CD4-positive, alpha-beta T cell treated with Interleukin-4 for 4 hours (primary cell): ENCODE results near the gene OR13C4.
"Not testable (repeated sequence)": the region's sequence is repeated elsewhere in the genome, so short reads cannot be mapped to it uniquely, and the experiment has no call there.

Source experiments
- DNase-seq: peaks from one replicate; pipeline ENCODE4 v3.0.0-alpha.2; 2020

The OR13C4 gene

GRCh38 chr9:104527109-104527508 is at the start of gene OR13C4:
Gene OR13C4 (minus strand): TSS chr9:104527209. CDS start chr9:104527209, 0 bp downstream.
- DNase-seq, result no peak

- no peak for DNase-seq
Observed at GRCh38 chr9:104575456-104575855, 48.4 kb upstream of the OR13C4 start.

GRCh38 chr9:104572612-104573011 is 45.6 kb upstream of the OR13C4 start:
- no peak for DNase-seq

- DNase-seq, result no peak
Observed at GRCh38 chr9:104568868-104569267, 41.9 kb upstream of the OR13C4 start, which contains the start of gene OR13C8. Gene OR13C8 (plus strand): TSS chr9:104569168. CDS start chr9:104569168, 0 bp downstream.

- DNase-seq, result no peak
Observed at GRCh38 chr9:104564358-104564757, 37.3 kb upstream of the OR13C4 start.

GRCh38 chr9:104556830-104557634 is 30.0 kb upstream of the OR13C4 start:
- no peak for DNase-seq

DNA sequence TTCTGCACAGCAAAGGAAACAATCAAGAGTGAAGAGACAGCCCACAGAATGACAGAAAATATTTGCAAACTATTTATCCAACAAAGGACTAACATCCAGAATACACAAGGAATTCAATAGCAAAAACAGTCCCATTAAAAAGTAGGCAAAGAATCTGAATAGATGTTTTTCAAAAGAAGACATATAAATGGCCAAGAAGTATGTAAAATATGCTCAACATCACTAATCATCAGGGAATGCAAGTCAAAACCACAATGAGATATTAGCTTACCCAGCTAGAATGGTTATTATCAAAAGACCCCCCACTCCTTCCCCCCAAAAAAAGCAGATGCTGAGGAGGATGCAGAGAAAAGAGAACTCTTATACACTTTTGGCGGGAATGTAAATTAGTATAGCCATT is 28.5 kb upstream of the OR13C4 start:
- DNase-seq, result no peak

GRCh38 chr9:104553261-104553660 is 26.3 kb upstream of the OR13C4 start:
- DNase-seq, result no peak

DNA sequence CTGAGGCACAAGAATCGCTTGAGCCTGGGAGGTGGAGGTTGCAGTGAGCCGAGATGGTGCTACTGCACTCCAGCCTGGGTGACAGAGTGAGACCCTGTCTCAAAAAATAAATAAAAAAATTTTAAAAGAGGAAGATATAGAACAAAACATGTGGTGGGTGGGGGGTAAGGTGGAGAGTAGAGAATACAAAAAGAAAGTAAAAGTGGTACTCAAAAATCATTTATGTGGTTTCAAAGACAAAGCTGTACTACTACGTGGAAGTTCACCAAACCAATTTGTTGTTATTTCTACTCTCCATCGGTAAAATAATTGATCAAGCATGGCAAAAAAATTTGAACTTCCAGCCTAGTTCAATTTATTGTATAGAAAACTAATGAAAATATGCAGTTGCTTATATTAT is 17.6 kb upstream of the OR13C4 start:
- DNase-seq, result no peak

DNA sequence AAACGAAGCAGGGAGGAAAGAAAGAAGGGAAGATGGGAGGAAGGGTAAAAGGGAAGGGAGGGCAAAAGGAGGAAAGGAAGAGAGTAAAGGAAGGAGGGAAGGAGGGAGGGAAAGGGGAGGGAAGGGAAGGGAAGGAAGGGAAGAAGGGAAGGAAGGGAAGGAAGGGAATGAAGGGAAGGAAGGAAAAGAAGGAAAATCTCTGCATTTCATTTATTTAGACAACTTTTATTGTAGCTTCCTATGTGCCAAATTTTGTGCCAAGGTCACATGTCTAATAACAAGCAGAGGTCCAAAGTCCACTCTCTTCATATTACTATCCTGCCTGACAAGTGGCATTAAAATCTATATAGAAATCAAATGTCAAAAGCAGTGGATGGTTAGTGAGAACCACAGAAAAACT is 12.3 kb upstream of the OR13C4 start:
- DNase-seq, result no peak

GRCh38 chr9:104536756-104537155 is 9.7 kb upstream of the OR13C4 start, which contains the start of gene OR13C3:
Gene OR13C3 (minus strand): TSS chr9:104536856. CDS start chr9:104536723, 133 bp downstream.
- DNase-seq, result no peak

DNA sequence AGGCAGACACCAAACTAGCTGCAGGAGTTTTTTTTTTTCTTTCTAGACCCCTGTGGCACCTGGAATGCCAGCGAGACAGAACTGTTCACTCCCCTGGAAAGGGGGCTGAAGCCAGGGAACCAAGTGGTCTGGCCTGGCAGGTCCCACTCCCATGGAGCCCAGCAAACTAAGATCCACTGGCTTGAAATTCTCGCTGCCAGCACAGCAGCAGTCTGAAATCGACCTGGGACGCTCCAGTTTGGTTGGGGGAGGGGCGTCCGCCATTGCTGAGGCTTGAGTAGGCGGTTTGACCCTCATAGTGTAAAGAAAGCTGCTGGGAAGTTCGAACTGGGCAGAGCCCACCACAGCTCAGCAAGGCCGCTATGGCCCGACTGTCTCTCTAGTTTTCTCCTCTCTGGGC is 6.8 kb downstream of the OR13C4 start:
- not testable (repeated sequence) for DNase-seq

DNA sequence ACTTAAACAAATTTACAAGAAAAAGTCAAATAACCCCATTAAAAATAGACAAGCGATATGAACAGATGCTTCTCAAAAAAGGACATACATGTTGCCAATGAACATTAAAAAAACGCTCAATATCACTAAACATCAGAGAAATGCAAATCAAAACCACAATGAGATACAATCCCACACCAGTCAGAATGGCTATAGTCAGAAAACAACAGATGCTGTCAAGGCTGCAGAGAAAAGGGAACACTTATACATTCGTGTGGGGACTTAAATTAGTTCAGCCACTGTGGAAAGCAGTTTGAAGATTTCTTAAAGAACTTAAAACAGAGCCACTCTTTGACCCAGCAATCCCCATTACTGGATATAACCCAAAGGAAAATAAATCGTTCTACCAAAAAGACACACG is 12.1 kb downstream of the OR13C4 start:
- DNase-seq, result no peak

DNA sequence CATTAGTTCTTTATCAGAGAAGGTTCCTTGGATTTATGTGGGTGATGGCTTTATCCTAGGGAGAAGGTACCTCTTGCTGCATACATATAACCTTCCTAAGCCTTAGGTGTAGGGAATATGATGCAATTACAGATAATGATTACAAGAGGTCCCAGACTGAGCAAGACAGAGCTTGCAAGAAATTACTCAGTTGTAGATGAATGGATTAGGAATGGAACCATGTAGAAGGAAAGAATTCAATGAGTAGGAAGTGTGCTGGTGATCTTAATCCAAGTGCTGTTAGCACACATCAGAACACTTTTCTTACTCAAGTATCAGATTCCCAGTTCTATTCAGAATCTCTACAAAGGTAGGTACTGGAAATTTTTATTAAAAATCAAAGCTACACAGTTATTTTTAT is 20.4 kb downstream of the OR13C4 start:
- no peak for DNase-seq

- no peak for DNase-seq
Observed at GRCh38 chr9:104503963-104504362, 23.0 kb downstream of the OR13C4 start, which contains the start of gene OR13F1. Gene OR13F1 (plus strand): TSS chr9:104504263. CDS start chr9:104504263, 0 bp downstream.

- DNase-seq, result no peak
Observed at GRCh38 chr9:104503440-104503839, 23.6 kb downstream of the OR13C4 start.

DNA sequence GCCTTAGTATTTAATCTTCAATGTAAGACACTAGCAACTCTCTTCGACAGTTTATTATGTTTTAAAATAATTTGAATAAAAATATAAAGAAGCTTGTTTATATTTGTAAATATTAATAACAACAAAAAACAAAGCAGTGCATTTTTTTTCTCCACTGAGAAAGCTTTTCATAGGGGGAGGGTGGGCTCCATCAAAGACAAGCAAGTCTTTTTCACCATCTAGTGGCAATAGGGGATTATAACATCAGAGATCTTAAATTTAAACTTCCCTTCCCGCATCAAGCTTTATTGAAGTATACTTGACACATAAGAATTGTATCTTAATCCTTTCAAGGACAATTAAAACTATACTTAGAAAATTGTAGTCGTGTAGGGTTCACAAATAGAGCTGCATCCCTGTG is 32.2 kb downstream of the OR13C4 start:
- no peak for DNase-seq

DNA sequence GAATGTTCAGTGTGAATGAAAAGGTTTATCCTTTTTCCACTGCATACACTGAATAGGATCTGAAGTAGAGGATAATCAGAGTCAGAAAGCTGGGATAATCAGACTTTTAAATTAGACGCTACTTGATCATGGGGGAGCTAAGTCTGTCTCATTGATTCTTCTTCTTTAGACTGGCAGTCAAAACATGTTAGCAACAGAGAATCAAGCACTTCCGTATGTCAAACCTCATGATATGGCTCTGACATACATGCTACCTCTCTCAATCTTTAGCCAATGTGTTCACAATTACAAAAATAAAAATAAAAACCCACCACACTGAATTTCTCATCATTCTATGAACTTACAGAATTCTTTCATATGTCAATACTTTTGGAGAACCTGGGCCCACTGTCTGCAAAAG is 42.0 kb downstream of the OR13C4 start:
- DNase-seq, result no peak

DNA sequence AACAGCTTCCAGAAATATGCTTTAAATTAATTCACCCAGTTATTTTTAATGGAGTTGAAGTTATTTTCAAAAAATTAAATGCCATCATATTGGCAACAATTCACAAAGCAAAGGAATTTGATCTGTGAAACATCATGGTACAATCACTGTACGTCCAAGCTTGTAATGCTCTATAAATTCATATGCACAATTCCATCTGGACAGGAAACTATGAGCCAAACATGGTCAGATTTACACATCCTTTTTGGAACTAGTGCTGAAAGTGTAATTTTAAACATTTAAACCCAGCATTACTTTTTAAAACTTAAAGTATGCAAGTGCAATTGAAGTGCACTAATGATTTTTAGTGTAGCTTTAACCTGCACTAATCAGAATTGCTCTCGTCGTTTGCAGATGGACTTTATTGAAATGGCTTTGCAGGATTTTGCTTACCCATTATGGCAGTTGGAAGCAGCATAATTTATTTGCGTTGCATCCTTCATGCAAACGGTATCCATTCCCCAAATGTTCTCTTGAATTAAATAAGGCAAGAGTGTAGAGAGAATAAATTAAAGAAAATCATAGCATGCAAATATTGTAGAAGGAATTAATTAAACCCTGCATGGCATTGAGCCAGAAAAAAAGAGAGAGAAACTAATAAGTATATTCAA is 44.0 kb downstream of the OR13C4 start:
- DNase-seq, result no peak
